Neural crest cell (in vitro differentiated cells): Measurements from ENCODE around the gene REEP6. TPM values are rescaled to one million over a fixed set of nuclear protein-coding genes. Genes with fewer than 3 reads are reported as not detected.

Experiments used
- DNase-seq: peaks from one replicate; pipeline ENCODE4 v3.0.0; 2021; ENCODE audit warnings: low read depth, mixed read lengths, low spot score
- H3K27ac Mint-ChIP-seq: one replicate; pipeline ENCODE4 v1.8.0; 2021; ENCODE audit warnings: mild to moderate bottlenecking, mixed read lengths; ENCODE audit not compliant: unreplicated experiment
- H3K27me3 Mint-ChIP-seq: 2 replicates; pipeline ENCODE4 v1.8.0; 2021; ENCODE audit warnings: low read depth, mild to moderate bottlenecking, mixed read lengths
- H3K36me3 Mint-ChIP-seq: 2 replicates; pipeline ENCODE4 v1.8.0; 2021; ENCODE audit warnings: low read depth, mild to moderate bottlenecking, mixed read lengths
- H3K4me1 Mint-ChIP-seq: 2 replicates; pipeline ENCODE4 v1.8.0; 2021; ENCODE audit warnings: mixed read lengths
- H3K4me3 Mint-ChIP-seq: one replicate; pipeline ENCODE4 v1.8.0; 2021; ENCODE audit warnings: mild to moderate bottlenecking, mixed read lengths
- H3K9me3 Mint-ChIP-seq: 2 replicates; pipeline ENCODE4 v1.8.0; 2021; ENCODE audit warnings: mixed read lengths
- CTCF ChIP-seq: fragments of 200-600 bp; sonication (generic); conservative IDR thresholded peaks from 2 replicates; pipeline ENCODE4 v1.5.0; 2021; ENCODE audit warnings: antibody characterized with exemption, mild to moderate bottlenecking
- total RNA-seq: library from RNA; stranded (reverse); gene quantifications from 2 replicates; pipeline ENCODE4 v1.2.1, GENCODE V29; 2021

Gene REEP6
- total RNA-seq, 1 donor from 2014 or later = 8.2 TPM

GRCh38 chr19:1446713-1447481, 44.1 kb upstream of the REEP6 start:
- Mint-ChIP-seq H3K27ac (no peak overlapping the region), H3K36me3 (peaks cover 9% of the 10 kb centered on the region), H3K4me1 (peaks cover 34% of the 10 kb centered on the region), H3K4me3 (peak overlapping the region; percentile 85), H3K27me3 (peaks cover 57% of the 10 kb centered on the region), H3K9me3 (no peaks in the 10 kb centered on the region)
- no peak for DNase-seq
- TF ChIP-seq CTCF = no peak

- H3K9me3 Mint-ChIP-seq = no peaks in the 10 kb centered on the region
- H3K27me3 Mint-ChIP-seq = peaks cover 60% of the 10 kb centered on the region
- H3K36me3 Mint-ChIP-seq = peaks cover 3% of the 10 kb centered on the region
Observed at GRCh38 chr19:1447504-1447903, 43.5 kb upstream of the REEP6 start.

GRCh38 chr19:1447944-1448343, 43.0 kb upstream of the REEP6 start:
- Mint-ChIP-seq H3K4me3 (peak overlapping the region; percentile 85), H3K9me3 (no peaks in the 10 kb centered on the region), H3K4me1 (peaks cover 28% of the 10 kb centered on the region), H3K27ac (peak overlapping the region; percentile 83), H3K36me3 (no peaks in the 10 kb centered on the region), H3K27me3 (peaks cover 57% of the 10 kb centered on the region)
- DNase-seq = no peak
- no peak for TF ChIP-seq CTCF

More at GRCh38 chr19:1447504-1447903, 43.5 kb upstream of the REEP6 start:
- no peak for TF ChIP-seq CTCF
- Mint-ChIP-seq H3K4me1 (peaks cover 31% of the 10 kb centered on the region), H3K4me3 (peak overlapping the region; percentile 85), H3K27ac (peak overlapping the region; percentile 50)
- DNase-seq = no peak

GRCh38 chr19:1449467-1450442, 41.2 kb upstream of the REEP6 start, which contains the start of gene APC2:
APC2 (plus strand) TSS chr19:1450121; CDS start chr19:1453002, 2,881 bp downstream.
- no peak for TF ChIP-seq CTCF
- peaks cover 57% of the 10 kb centered on the region for H3K27me3 Mint-ChIP-seq
- peaks cover 34% of the 10 kb centered on the region for H3K4me1 Mint-ChIP-seq
- peak within 1 kb of the TSS; percentile 85 for H3K4me3 Mint-ChIP-seq
- H3K27ac Mint-ChIP-seq = peak within 1 kb of the TSS; percentile 83
- DNase-seq = peak; percentile 75
- no peaks in the 10 kb centered on the region for H3K9me3 Mint-ChIP-seq
- no peaks in the 10 kb centered on the region for H3K36me3 Mint-ChIP-seq
